NT2/D1 (cell line): ENCODE results near the gene TRPV5.

Source experiments
- SUZ12 ChIP-seq: IDR thresholded peaks from 2 replicates; pipeline ENCODE4 v1.6.1; 2011; ENCODE audit not compliant: insufficient read length, insufficient read depth; ENCODE audit errors: extremely low read depth
- YY1 ChIP-seq: IDR thresholded peaks from 2 replicates; pipeline ENCODE4 v1.6.1; 2011; ENCODE audit not compliant: insufficient read length, insufficient read depth
- ZNF274 ChIP-seq: IDR thresholded peaks from 2 replicates; pipeline ENCODE4 v1.6.1; 2011; ENCODE audit warnings: mild to moderate bottlenecking, low read depth, low read length

DNA sequence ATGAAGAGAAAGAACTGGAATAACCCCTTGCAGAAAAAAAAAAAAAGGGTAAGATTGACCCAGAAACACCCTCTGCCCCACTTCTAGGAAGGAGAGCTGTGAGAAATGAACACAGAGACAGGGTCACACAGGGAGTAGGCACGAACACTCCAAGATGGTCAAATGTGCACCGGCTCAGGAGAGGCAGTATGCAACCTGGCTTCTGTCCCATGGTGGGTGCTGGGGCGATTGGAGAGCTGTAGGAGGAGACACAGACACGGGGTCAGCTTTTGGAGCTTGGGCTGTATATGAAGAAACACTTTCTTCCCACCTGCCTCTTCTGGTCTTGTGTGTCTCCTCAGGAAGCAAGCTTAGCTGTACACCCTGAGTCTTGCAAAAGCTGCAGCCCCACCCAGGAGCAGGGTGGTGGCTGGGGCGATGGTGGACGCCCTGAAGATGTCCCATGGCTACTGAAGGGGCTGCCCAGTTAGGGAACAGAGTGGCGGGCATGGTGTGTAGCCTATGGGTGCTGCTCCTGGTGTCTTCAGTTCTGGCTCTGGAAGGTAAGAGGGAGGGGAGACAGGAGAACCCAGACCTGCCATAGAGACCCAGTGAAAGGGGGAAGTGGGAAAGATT lies 70.7 kb downstream of the TRPV5 start:
- no peak for TF ChIP-seq YY1
- no peak for TF ChIP-seq ZNF274
- no peak for TF ChIP-seq SUZ12
